ENCODE data around the gene ARL6IP1.
"Not testable (repeated sequence)": the region's sequence is repeated elsewhere in the genome, so short reads cannot be mapped to it uniquely, and the experiment has no call there.

ARL6IP1 gene

DNA sequence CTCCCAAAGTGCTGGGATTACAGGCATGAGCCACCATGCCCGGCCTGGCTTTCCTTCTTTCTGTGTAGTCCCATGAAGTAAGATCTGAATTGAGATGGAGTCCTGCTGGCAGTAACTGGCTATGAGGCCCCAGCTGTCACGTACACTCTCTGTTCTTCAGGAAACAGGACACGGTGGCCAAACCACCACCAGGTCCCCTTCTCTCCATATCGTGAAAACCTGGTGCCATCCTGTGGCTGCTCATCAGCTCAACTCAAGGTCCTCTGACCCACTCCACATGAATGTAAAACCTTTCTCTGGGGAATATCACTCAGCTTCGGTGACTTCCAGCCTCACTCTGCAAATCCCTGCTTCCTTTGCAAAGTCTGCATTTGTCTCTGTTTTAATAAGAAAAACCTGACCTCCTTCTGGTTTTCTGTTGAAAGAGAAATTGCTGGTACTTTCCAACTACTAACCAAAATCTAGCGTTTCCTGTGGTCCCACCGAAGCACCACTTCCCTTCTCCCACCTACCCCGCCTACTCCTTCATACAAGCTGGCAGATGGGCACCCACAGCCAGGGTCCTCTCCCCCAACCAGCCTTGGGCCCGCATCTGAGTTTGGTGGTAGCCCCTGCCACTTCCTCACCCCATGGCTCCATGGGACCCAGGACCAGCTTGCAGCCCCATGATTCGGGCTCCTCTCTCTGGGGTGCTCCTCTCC is 43.2 kb downstream of the ARL6IP1 start:
- not testable (repeated sequence) for DNase-seq

DNA sequence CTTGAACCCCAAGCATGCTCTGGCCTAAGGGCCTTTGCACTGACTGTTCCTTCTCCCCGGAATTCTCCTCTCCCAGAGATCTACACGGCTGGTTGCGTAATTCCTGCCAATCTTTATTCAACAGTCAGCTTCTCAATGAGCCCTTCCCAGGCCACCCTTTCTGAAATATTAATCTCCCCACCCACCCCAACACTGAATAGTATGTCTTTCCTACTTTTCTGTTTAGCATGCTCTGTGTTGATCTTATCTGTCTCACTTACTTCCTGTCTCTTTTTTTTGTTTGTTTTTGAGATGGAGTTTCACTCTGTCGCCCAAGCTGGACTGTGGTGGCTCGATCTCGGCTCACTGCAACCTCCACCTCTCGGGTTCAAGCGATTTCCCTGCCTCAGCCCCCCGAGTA is 44.7 kb downstream of the ARL6IP1 start:
- DNase-seq, result not testable (repeated sequence)

DNA sequence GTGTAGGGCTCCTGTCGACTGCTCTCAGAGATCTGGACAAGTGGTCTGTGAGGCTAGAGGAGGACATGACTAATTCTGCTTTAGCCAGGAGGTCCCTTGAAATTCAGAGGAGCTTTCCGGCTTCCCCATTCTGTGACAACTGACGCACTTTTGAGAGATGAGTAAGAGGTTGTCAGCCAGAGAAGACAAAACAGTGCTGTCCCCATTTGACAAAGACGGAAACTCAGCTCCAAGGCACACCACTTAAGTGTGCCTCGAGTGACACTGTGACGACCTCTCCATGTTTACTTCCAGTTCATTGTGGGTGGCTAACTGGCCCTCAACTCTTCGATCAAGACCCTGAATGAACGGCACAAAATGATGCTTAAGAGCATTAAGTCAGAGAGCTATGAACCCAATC is 58.5 kb downstream of the ARL6IP1 start:
- not testable (repeated sequence) for DNase-seq

Data from NCI-H69 (cell line).